Measurements from ENCODE around the gene SLC25A45.

The SLC25A45 gene

GRCh38 chr11:65363770-65364169 lies 18.7 kb downstream of the SLC25A45 start:
- Histone ChIP-seq H2AFZ (ENCODE audit: low read length) (no peak overlapping the region), H3K79me2 (ENCODE audit: insufficient read depth, low read length) (no peaks in the 10 kb centered on the region), H3K9me2 (replicated peaks; ENCODE audit: low read depth, low read length) (no peaks in the 10 kb centered on the region), H3K9ac (ENCODE audit: low read depth, low read length, poor library complexity, severe bottlenecking) (no peak overlapping the region), H3K4me2 (ENCODE audit: low read depth, low read length, poor library complexity, severe bottlenecking) (no peak overlapping the region), H3K4me3 (ENCODE audit: low read length, poor library complexity, severe bottlenecking) (no peak overlapping the region), H3K36me3 (ENCODE audit: insufficient read depth, low read length) (no peaks in the 10 kb centered on the region), H3K4me1 (ENCODE audit: insufficient read depth, low read length, poor library complexity, severe bottlenecking) (no peaks in the 10 kb centered on the region), H3F3A (ENCODE audit: low read depth) (no peaks in the 10 kb centered on the region), H4K20me1 (ENCODE audit: insufficient read depth, low read length, poor library complexity, severe bottlenecking) (no peaks in the 10 kb centered on the region), H3K9me3 (ENCODE audit: insufficient read depth, low read depth, low read length) (no peaks in the 10 kb centered on the region), H3K27me3 (ENCODE audit: insufficient read depth, low read length, poor library complexity, severe bottlenecking) (no peaks in the 10 kb centered on the region)
- no peak for TF ChIP-seq CTCF (conservative IDR thresholded peaks at IDR 0.05; ENCODE audit: low read length)
- no peak for TF ChIP-seq EZH2phosphoT487 (IDR thresholded peaks at IDR 0.05; ENCODE audit: borderline replicate concordance)

DNA sequence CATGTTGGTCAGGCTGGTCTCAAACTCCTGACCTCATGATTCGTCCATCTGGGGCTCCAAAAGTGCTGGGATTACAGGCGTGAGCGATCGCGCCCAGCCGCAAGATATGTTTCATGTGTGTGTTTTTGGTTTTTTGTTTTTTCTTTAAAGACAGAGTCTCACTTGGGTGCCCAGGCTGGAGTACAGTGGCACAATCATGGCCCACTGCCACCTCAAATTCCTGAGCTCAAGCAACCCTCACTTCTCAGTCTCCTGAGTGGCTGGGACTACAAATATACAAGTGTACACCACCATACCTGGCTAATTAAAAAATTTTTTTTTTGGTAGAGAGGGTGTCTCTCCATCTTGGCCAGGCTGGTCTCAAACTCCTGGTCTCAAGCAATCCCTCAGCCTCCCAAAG lies 19.5 kb downstream of the SLC25A45 start:
- TF ChIP-seq CTCF (conservative IDR thresholded peaks at IDR 0.05; ENCODE audit: low read length) (no peak), EZH2phosphoT487 (IDR thresholded peaks at IDR 0.05; ENCODE audit: borderline replicate concordance) (no peak)
- H3K9ac ChIP-seq (ENCODE audit: low read depth, low read length, poor library complexity, severe bottlenecking): no peak overlapping the region

GRCh38 chr11:65362320-65362931 lies 20.0 kb downstream of the SLC25A45 start:
- Histone ChIP-seq H3K79me2 (ENCODE audit: insufficient read depth, low read length) (no peaks in the 10 kb centered on the region), H3K9me3 (ENCODE audit: insufficient read depth, low read depth, low read length) (no peaks in the 10 kb centered on the region), H3K4me3 (ENCODE audit: low read length, poor library complexity, severe bottlenecking) (no peak overlapping the region), H3K27me3 (ENCODE audit: insufficient read depth, low read length, poor library complexity, severe bottlenecking) (no peaks in the 10 kb centered on the region), H3K4me1 (ENCODE audit: insufficient read depth, low read length, poor library complexity, severe bottlenecking) (no peaks in the 10 kb centered on the region), H3K9ac (ENCODE audit: low read depth, low read length, poor library complexity, severe bottlenecking) (no peak overlapping the region), H3K4me2 (ENCODE audit: low read depth, low read length, poor library complexity, severe bottlenecking) (no peak overlapping the region), H2AFZ (ENCODE audit: low read length) (no peak overlapping the region), H4K20me1 (ENCODE audit: insufficient read depth, low read length, poor library complexity, severe bottlenecking) (no peaks in the 10 kb centered on the region), H3K9me2 (replicated peaks; ENCODE audit: low read depth, low read length) (no peaks in the 10 kb centered on the region), H3F3A (ENCODE audit: low read depth) (no peaks in the 10 kb centered on the region), H3K36me3 (ENCODE audit: insufficient read depth, low read length) (no peaks in the 10 kb centered on the region)
- no peak for TF ChIP-seq EZH2phosphoT487 (IDR thresholded peaks at IDR 0.05; ENCODE audit: borderline replicate concordance)
- no peak for TF ChIP-seq CTCF (conservative IDR thresholded peaks at IDR 0.05; ENCODE audit: low read length)

More for the DNA sequence above, 19.5 kb downstream of the SLC25A45 start:
- Histone ChIP-seq H3K36me3 (ENCODE audit: insufficient read depth, low read length) (no peaks in the 10 kb centered on the region), H2AFZ (ENCODE audit: low read length) (no peak overlapping the region), H3K4me2 (ENCODE audit: low read depth, low read length, poor library complexity, severe bottlenecking) (no peak overlapping the region), H3K79me2 (ENCODE audit: insufficient read depth, low read length) (no peaks in the 10 kb centered on the region), H3F3A (ENCODE audit: low read depth) (no peaks in the 10 kb centered on the region), H3K4me1 (ENCODE audit: insufficient read depth, low read length, poor library complexity, severe bottlenecking) (no peaks in the 10 kb centered on the region), H3K27me3 (ENCODE audit: insufficient read depth, low read length, poor library complexity, severe bottlenecking) (no peaks in the 10 kb centered on the region), H4K20me1 (ENCODE audit: insufficient read depth, low read length, poor library complexity, severe bottlenecking) (no peaks in the 10 kb centered on the region), H3K9me3 (ENCODE audit: insufficient read depth, low read depth, low read length) (no peaks in the 10 kb centered on the region), H3K9me2 (replicated peaks; ENCODE audit: low read depth, low read length) (no peaks in the 10 kb centered on the region), H3K4me3 (ENCODE audit: low read length, poor library complexity, severe bottlenecking) (no peak overlapping the region)
